DMS 273 (cell line): ENCODE measurements around the gene HFM1.
"Not testable (repeated sequence)": the region's sequence is repeated elsewhere in the genome, so short reads cannot be mapped to it uniquely, and the experiment has no call there.

Experiments
- DNase-seq: peaks from one replicate; lab custom pipeline; 2025; ENCODE audit not compliant: unreplicated experiment; lab: John Stamatoyannopoulos, UW

Gene HFM1

DNA sequence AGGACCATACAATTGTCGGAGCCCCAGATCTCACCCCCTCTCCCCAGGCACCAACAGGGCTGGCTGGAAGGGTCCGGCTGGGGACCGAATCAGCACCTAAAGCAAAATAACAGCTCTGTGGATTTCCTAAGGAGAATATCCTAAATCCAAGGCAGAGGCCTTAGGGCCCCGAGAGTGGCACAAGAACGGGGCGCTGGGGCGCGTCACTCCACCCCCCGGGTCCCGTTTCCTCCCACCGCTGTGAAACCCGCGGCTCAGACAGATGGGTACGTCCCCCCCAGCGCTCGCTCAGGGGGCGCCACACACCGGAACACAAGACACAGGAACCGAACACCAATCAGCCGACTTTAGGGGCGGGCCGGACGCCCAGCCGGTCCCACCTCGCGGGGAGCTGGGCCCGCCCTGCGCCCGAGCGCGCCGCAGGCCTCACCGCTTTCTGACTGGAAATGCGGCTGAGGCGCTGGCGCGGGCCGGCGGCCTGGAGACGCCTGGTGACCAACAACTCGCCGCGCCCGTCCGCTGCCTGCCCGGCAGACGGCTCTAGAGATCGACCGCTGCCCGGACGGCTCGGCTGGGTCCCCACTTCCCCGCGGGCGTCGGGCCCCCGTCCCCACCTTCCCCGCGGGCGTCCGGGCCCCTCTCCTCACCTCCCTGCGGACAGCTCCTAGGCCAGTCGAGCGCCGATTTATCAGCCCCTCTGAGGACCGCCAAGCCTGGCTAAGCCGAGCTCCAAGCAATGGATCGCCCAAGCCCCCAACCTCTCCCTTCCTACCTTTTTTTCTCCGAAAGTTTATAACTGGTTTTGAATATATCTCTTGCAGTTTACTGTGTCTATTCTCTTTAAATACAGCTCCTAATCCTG, at the start of gene HFM1:
Gene HFM1 (minus strand): TSS at position 687 of the 862 bp plus-strand sequence. CDS start 3,755 bp downstream, outside the sequence.
- peak; percentile 96 for DNase-seq

DNA sequence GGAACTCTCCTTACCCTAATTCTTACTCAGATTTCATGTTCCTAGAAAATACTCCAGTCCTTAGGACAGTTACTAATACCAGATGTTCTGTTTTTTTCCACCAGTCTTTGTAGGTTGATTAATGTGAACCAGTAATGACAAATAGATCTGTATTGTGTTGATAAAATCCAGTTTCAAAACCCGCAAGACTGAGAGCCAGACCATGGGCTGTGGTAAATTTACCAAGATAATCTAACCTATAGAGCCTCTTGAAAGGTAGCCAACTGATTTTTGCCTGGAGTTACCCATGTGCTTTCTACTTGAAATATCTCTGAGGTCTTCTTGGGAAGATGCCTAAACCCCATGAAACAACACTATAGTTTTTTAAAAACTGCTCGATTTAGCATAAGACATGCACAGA, 49.5 kb upstream of the HFM1 start:
- DNase-seq = no peak

GRCh38 chr1:91450260-91450659, 45.6 kb upstream of the HFM1 start:
- DNase-seq = no peak

DNA sequence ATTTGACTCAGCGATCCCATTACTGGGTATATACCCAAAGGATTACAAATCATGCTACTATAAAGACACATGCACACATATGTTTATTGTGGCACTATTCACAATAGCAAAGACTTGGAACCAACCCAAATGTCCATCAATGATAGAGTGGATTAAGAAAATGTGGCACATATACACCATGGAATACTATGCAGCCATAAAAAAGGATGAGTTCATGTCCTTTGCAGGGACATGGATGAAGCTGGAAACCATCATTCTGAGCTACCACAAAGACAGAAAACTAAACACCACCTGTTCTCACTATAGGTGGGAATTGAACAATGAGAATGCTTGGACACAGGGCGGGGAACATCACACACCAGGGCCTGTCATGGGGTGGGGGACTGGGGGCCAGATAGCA, 43.1 kb upstream of the HFM1 start:
- DNase-seq = not testable (repeated sequence)

DNA sequence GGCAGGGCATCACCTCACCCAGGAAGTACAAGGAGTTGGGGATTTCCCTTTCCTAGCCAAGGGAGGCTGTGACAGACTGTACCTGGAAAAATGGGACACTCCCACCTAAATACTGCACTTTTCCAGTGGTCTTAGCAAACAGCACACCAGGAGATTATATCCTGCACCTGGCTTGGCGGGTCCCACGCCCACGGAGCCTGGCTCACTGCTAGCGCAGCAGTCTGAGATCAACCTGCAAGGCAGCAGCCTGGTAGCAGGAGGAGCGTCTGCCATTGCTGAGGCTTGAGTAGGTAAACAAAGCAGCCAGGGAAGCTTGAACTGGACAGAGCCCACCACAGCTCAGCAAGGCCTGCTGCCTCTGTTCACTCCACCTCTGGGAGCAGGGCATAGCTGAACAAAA, 37.3 kb upstream of the HFM1 start:
- not testable (repeated sequence) for DNase-seq

DNA sequence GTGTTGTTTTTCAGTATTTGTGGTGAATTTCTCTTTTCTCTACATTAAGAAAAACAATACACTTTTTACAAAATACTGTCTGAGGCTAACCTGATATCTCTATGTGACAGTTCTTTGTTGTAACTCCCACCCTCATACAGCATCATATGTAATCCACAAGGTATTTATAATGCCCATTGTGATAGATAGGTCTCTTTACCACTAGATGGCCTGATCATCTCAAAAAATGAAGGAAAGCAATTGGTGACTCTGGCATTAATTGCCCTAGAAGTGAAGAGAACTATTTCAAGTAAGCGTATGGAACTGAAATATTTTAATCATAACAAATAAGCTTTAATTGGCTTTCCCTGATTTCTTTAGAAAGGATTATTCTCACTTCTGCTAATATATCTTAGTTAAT, 36.2 kb upstream of the HFM1 start:
- DNase-seq = peak; percentile 9

GRCh38 chr1:91439016-91439415, 34.4 kb upstream of the HFM1 start:
- DNase-seq = no peak

GRCh38 chr1:91428182-91428798, 23.7 kb upstream of the HFM1 start:
- peak; percentile 9 for DNase-seq

DNA sequence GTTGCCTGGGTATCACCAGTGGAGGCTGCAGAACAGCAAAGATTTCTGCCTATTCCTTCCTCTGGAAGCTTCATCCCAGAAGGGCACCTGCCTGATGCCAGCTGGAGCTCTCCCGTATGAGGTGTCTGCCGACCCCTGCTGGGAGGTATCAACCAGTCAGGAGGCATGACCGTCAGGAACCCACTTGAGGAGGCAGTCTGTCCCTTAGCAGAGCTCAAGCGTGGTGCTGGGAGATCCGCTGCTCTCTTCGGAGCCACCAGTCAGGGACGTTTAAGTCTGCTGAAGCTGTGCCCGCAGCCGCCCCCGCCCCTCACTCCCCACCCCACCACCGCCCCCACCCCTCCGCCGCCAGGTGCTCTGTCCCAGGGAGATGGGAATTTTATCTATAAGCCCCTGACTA, 23.1 kb upstream of the HFM1 start:
- peak; percentile 21 for DNase-seq

GRCh38 chr1:91422523-91422922, 17.9 kb upstream of the HFM1 start:
- not testable (repeated sequence) for DNase-seq

GRCh38 chr1:91412371-91412770, 7.7 kb upstream of the HFM1 start:
- DNase-seq = peak; percentile 7

DNA sequence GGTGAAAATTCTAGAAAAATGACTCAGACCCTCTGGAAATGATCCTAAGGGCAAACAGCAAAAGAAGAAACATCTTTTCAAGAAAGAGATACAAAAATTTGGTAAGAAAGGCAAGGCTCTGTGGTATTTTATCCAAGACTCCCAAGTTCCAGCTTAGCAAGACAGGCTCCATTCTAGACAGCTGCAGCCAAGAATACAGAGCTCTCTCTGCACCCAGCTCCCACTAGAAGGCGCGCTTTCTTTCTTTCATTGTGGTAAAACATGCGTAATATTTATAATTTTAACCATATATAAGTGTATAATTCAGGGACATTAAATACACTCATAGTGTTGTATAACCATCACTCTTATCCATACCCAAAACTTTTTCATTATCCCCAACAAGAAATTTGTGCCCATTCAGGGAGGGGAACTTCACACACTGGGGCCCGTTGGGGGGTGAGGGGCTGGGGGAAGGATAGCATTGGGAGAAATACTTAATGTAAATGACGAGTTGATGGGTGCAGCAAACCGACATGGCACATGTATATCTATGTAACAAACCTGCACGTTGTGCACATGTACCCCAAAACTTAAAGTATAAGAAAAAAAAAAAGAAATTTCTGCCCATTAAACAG, 2.2 kb upstream of the HFM1 start:
- DNase-seq = no peak

DNA sequence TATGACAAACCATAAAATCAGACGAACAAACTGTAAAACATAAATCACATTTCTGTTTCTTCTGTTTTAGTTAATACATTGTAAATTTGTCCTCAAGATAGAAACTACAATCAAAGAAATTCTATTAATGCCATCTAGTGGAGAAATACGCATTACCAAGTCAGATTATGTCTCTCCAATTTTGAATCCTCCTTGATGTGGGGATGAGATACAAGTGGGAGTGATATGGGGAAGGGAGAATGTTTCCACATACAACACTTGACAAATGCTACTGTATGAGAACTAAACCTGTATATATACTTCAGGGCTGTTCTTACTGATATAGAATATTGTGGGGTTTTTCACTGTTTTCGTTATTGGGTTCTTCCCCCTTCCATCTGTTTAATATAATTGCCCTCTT, 2.6 kb downstream of the HFM1 start:
- DNase-seq = peak; percentile 59

DNA sequence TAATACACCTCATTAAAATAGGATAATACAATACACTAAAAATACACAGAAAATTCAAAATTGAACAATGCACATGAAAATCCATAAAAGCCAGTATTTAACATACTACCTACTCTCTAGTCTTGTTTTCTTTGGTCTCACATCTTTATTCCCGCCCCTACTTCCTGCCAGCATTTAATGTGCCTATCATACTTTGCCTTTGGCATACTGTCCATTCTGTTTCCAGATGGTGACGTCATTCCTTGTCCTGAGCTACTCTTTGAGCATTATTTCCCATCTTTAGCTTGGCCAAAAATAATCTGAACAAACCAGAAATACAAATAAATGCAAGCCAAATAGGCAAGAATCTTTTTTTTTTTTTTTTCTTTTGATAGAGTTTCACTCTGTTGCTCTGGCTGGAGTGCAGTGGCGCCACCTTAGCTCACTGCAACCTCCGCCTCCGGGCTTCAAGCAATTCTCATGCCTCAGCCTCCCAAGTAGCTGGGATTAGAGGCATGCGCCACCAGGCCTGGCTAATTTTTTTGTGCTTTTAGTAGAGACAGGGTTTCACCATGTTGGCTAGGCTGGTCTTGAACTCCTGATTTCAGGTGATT, 4.4 kb downstream of the HFM1 start:
- no peak for DNase-seq

- no peak for DNase-seq
Observed at GRCh38 chr1:91398291-91398690, 6.3 kb downstream of the HFM1 start.

DNA sequence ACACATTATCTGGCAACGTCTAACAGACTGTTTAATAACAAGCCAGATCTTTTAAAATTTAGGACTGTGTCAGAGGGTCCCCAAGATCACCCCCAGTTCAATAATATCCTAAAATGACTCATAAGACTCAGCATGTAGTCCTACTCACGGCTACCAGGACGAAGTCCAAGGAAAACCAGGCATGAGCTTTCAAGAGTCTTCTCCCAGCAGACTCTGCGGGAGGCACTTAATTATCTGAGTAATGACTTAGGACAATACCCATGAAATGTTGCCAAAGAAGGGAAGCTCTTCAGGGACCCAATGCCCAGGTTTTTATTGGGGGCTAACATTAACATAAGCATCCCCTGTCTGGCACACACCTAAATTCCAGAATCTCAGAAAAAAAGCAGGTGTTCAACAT, 7.0 kb downstream of the HFM1 start:
- no peak for DNase-seq

DNA sequence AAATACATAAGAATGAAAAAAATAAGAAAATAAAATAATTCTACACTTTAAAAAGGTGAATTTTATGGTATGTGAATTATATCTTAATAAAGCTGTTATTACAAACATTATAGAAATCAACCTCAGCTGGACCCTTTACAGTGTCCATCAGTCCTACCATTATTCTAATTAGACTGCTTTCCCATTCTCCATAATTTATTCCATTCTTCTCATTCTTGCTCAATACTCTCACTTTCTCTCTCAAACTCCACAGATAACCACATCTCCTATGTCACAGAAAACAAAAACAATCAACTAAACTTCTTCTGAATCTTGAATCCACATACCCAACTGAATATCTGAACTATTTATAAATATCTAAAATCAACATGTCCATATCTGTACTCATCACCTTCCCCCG, 11.6 kb downstream of the HFM1 start:
- no peak for DNase-seq

GRCh38 chr1:91386109-91386508, 18.5 kb downstream of the HFM1 start:
- DNase-seq = no peak

GRCh38 chr1:91383456-91383855, 21.2 kb downstream of the HFM1 start:
- no peak for DNase-seq

GRCh38 chr1:91381844-91382243, 22.8 kb downstream of the HFM1 start:
- DNase-seq = no peak

DNA sequence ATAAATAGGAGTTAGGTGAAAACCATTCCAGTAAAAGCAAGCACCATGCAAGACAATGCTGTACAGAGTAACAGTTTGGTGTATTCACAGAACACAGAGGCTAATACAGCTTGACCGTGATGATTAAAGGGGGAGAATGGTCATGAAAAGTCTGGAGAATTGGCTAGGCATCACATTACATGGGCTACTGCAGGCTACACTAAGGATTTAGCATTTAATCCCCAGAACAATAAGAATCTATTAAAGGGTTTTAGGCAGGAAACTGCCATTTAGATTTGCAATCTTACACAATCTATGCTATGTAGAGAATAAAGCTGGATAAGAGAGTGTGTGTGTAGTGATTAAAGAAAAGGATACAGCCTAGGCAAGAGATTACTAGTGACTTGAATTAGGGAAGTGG, 30.6 kb downstream of the HFM1 start:
- DNase-seq = no peak

- not testable (repeated sequence) for DNase-seq
Observed at GRCh38 chr1:91372230-91372629, 32.4 kb downstream of the HFM1 start.
